ENCODE measurements around the gene COL9A2.

GRCh38 chr1:40353082-40353481 lies 36.0 kb upstream of the COL9A2 start:
- TF ChIP-seq CTCF (IDR thresholded peaks at IDR 0.05): no peak
- no peak for TF ChIP-seq POLR2A (IDR thresholded peaks at IDR 0.05)

Measured in testis (tissue), 2 donors.